CD4-positive, alpha-beta T cell (primary cell): ENCODE measurements around the gene NUDCD2. TPM values are rescaled to one million over a fixed set of nuclear protein-coding genes. Genes with fewer than 3 reads are reported as not detected.

ENCODE experiments used
- ATAC-seq: fragments of 200-7000 bp; cut with Tn5 transposase; one replicate; pipeline ENCODE4 v1.10.0; 2022; ENCODE audit warnings: mild to moderate bottlenecking; ENCODE audit not compliant: poor library complexity
- CTCF ChIA-PET: fragments of 350-600 bp; sonication (Branson Sonifier 250); formaldehyde crosslinking; loops from one replicate; lab custom pipeline; 2021; ENCODE audit warnings: antibody characterized with exemption, inconsistent platforms; lab: Charles Lee
- POLR2A ChIA-PET: fragments of 350-600 bp; sonication (Branson Sonifier 250); formaldehyde crosslinking; loops from one replicate; lab custom pipeline; 2021; ENCODE audit warnings: antibody characterized with exemption, inconsistent platforms; lab: Charles Lee
- DNase-seq, 14 experiments: peaks; one replicate each; pipeline ENCODE4 v3.0.0-alpha.2; 2013 to 2020; ENCODE audit warnings: mixed read lengths in 2 of 14
- H3K27ac ChIP-seq, 2 donors: one replicate each; pipeline versions ENCODE4 v1.5.1 to v1.7.0; 2013; ENCODE audit warnings: low read length in 2 of 2, low read depth in 1 of 2, mild to moderate bottlenecking in 1 of 2
- H3K27me3 ChIP-seq, 2 experiments: 1 replicate in 1 of 2; 2 replicates in 1 of 2; pipeline versions ENCODE4 v1.6.1 to v1.7.0; 2013; ENCODE audit warnings: low read length in 2 of 2, control low read depth in 1 of 2, mild to moderate bottlenecking in 1 of 2, moderate library complexity in 1 of 2; ENCODE audit not compliant: insufficient read depth in 2 of 2, control insufficient read depth in 1 of 2
- H3K36me3 ChIP-seq: one replicate; pipeline ENCODE4 v1.6.1; 2013; ENCODE audit warnings: low read length, control low read depth; ENCODE audit not compliant: insufficient read depth
- H3K4me1 ChIP-seq: one replicate; pipeline ENCODE4 v1.6.1; 2013; ENCODE audit warnings: low read length, control low read depth; ENCODE audit not compliant: insufficient read depth
- H3K4me3 ChIP-seq: one replicate; pipeline ENCODE4 v1.5.1; 2013; ENCODE audit warnings: mild to moderate bottlenecking, low read length, moderate library complexity
- H3K9me3 ChIP-seq, 2 experiments: 1 replicate in 1 of 2; 2 replicates in 1 of 2; pipeline versions ENCODE4 v1.6.1 to v1.7.0; 2013; ENCODE audit warnings: low read length in 2 of 2, mild to moderate bottlenecking in 2 of 2, control low read depth in 1 of 2, moderate library complexity in 1 of 2; ENCODE audit not compliant: control insufficient read depth in 1 of 2, insufficient read depth in 1 of 2
- H3K27ac Mint-ChIP-seq: one replicate; pipeline ENCODE4 v1.8.0; 2020; ENCODE audit warnings: mixed read lengths
- H3K27me3 Mint-ChIP-seq: one replicate; pipeline ENCODE4 v1.8.0; 2021; ENCODE audit warnings: mixed read lengths
- H3K36me3 Mint-ChIP-seq: one replicate; pipeline ENCODE4 v1.8.0; 2021; ENCODE audit warnings: low read depth, mixed read lengths
- H3K4me1 Mint-ChIP-seq: one replicate; pipeline ENCODE4 v1.8.0; 2021; ENCODE audit warnings: low read depth, mixed read lengths
- H3K4me3 Mint-ChIP-seq: one replicate; pipeline ENCODE4 v1.8.0; 2020; ENCODE audit warnings: mild to moderate bottlenecking, mixed read lengths
- H3K9me3 Mint-ChIP-seq: one replicate; pipeline ENCODE4 v1.8.0; 2020; ENCODE audit warnings: mixed read lengths
- intact Hi-C, 2 experiments: fragments of 100-400 bp; cut with DNase I in 1 of 2; cut with micrococcal nuclease in 1 of 2; formaldehyde crosslinking; loops; one replicate each; pipeline versions ENCODE4 v1.15.1 to v1.9.0; 2023 to 2025; cut with DNase I, micrococcal nuclease
- total RNA-seq, 174 experiments: library from RNA in 2 of 174; stranded (reverse) in 2 of 174; gene quantifications; one replicate each; pipeline ENCODE4 v1.2.3 and lab custom pipeline; 2021 to 2026
- TF ChIP-seq, protein P1 (sequence below): fragments of 200-600 bp; IDR thresholded peaks from one replicate; pipeline ENCODE4 v1.8.0; 2022; ENCODE audit warnings: antibody characterized with exemption, mild to moderate bottlenecking

NUDCD2 gene
- total RNA-seq, 2 experiments from 2014 or later, result 18.0 to 18.9 TPM

- intact Hi-C loops, result loop anchor here (1.0 to 2.0 kb wide), 2 partner anchors 30 to 43 kb away; partner anchors contain the start of genes HMMR (in 1 of the 2) and NUDCD2 (in 1 of the 2)
- Histone ChIP-seq H3K4me3 (peak overlapping the region; percentile 78), H3K9me3 (no peaks in the 10 kb centered on the region), H3K4me1 (peaks cover 16% of the 10 kb centered on the region), H3K27me3 (no peaks in the 10 kb centered on the region), H3K36me3 (no peaks in the 10 kb centered on the region), H3K27ac (peak overlapping the region; percentile 92 to 93)
- ChIA-PET POLR2A (interaction anchor here (0.9 to 11.3 kb wide), 9 partner anchors 14 to 94 kb away, joined by 3 to 343 read pairs (median 3); partner anchors contain the start of genes CCNG1, HMMR and NUDCD2), CTCF (interaction anchor here (0.6 to 1.7 kb wide), 9 partner anchors 8 to 95 kb away, joined by 3 to 9 read pairs (median 4); partner anchors contain the start of genes HMMR and NUDCD2)
- H3K27ac Mint-ChIP-seq, result peak overlapping the region; percentile 99
- H3K4me3 Mint-ChIP-seq, result peak overlapping the region; percentile 98
- H3K4me1 Mint-ChIP-seq, result peaks cover 36% of the 10 kb centered on the region
- peaks cover 22% of the 10 kb centered on the region for H3K36me3 Mint-ChIP-seq
- H3K27me3 Mint-ChIP-seq, result no peaks in the 10 kb centered on the region
- ATAC-seq (no peak), DNase-seq (peak in 11 of 14 experiments; percentile 15 to 71 (median 36))
- no peaks in the 10 kb centered on the region for H3K9me3 Mint-ChIP-seq
- TF ChIP-seq, protein P1, sequence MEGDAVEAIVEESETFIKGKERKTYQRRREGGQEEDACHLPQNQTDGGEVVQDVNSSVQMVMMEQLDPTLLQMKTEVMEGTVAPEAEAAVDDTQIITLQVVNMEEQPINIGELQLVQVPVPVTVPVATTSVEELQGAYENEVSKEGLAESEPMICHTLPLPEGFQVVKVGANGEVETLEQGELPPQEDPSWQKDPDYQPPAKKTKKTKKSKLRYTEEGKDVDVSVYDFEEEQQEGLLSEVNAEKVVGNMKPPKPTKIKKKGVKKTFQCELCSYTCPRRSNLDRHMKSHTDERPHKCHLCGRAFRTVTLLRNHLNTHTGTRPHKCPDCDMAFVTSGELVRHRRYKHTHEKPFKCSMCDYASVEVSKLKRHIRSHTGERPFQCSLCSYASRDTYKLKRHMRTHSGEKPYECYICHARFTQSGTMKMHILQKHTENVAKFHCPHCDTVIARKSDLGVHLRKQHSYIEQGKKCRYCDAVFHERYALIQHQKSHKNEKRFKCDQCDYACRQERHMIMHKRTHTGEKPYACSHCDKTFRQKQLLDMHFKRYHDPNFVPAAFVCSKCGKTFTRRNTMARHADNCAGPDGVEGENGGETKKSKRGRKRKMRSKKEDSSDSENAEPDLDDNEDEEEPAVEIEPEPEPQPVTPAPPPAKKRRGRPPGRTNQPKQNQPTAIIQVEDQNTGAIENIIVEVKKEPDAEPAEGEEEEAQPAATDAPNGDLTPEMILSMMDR, result peak; percentile 58
Measured at GRCh38 chr5:163503106-163504078, 43.5 kb upstream of the NUDCD2 start.

GRCh38 chr5:163502521-163502920, 42.6 kb upstream of the NUDCD2 start:
- TF ChIP-seq, protein P1, result no peak
- Mint-ChIP-seq H3K4me3 (peak overlapping the region; percentile 98), H3K27me3 (no peaks in the 10 kb centered on the region), H3K36me3 (peaks cover 22% of the 10 kb centered on the region), H3K4me1 (peaks cover 27% of the 10 kb centered on the region), H3K9me3 (no peaks in the 10 kb centered on the region), H3K27ac (peak overlapping the region; percentile 99)
- CTCF ChIA-PET, result interaction anchor here (0.6 to 1.7 kb wide), 9 partner anchors 9 to 94 kb away, joined by 3 to 9 read pairs (median 4); partner anchors contain the start of genes HMMR and NUDCD2
- peak overlapping the region; percentile 78 for H3K4me3 ChIP-seq
- ATAC-seq (no peak), DNase-seq (no peak)
- intact Hi-C loops, result no loop called here
- H3K27ac ChIP-seq, result peak overlapping the region; percentile 92 to 93
- no peaks in the 10 kb centered on the region for H3K9me3 ChIP-seq
- no peaks in the 10 kb centered on the region for H3K27me3 ChIP-seq
- H3K36me3 ChIP-seq, result no peaks in the 10 kb centered on the region
- POLR2A ChIA-PET, result interaction anchor here (0.9 to 11.3 kb wide), 8 partner anchors 13 to 94 kb away, joined by 3 to 343 read pairs (median 3); partner anchors contain the start of genes CCNG1, HMMR and NUDCD2
- H3K4me1 ChIP-seq, result peaks cover 12% of the 10 kb centered on the region

DNA sequence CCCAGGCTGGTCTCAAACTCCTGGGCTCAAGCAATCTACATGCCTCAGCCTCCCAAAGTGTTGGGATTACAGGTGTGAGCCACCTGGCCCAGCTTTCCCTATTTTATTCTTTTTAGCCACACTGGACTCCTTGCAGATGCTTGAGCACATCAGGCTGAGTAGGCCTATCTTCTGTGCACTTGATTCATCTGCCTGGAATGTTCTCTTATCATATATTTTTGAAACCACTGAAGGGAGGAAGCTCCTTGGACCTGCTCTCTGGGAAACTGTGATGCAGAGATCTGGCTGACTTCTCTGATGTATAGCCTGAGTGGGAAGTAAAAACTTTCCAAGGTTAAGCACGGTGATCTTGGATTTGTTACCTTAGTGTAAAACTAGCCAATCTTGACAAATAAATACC, 39.0 kb upstream of the NUDCD2 start:
- Mint-ChIP-seq H3K36me3 (no peaks in the 10 kb centered on the region), H3K27ac (no peak overlapping the region), H3K27me3 (no peaks in the 10 kb centered on the region), H3K4me3 (no peak overlapping the region), H3K9me3 (no peaks in the 10 kb centered on the region), H3K4me1 (peaks cover 14% of the 10 kb centered on the region)
- no peaks in the 10 kb centered on the region for H3K36me3 ChIP-seq
- no peak overlapping the region for H3K27ac ChIP-seq
- H3K4me1 ChIP-seq, result peaks cover 8% of the 10 kb centered on the region
- ChIA-PET CTCF (interaction anchor here (1.7 kb wide), 1 partner anchor 20 kb away, joined by 4 read pairs; no protein-coding TSS in a partner anchor), POLR2A (no interaction called here)
- TF ChIP-seq, protein P1, result no peak
- H3K9me3 ChIP-seq, result no peaks in the 10 kb centered on the region
- DNase-seq (no peak), ATAC-seq (no peak)
- intact Hi-C loops, result no loop called here
- no peaks in the 10 kb centered on the region for H3K27me3 ChIP-seq
- H3K4me3 ChIP-seq, result no peak overlapping the region
